Right lobe of liver (tissue), 4 donors: ENCODE data around the gene DVL3.
"Not testable (repeated sequence)": the region's sequence is repeated elsewhere in the genome, so short reads cannot be mapped to it uniquely, and the experiment has no call there.

ENCODE experiments used
- POLR2A ChIP-seq: fragments of 450-650 bp; IDR thresholded peaks from one replicate; pipeline ENCODE4 v1.6.1; 2017; ENCODE audit warnings: antibody characterized with exemption, mild to moderate bottlenecking
- TF ChIP-seq, protein P1 (sequence below), 4 donors: fragments of 200-600 bp in 3 of 4; fragments of 450-650 bp in 1 of 4; IDR thresholded peaks; one replicate each; pipeline versions ENCODE4 v1.5.1 to v1.8.0; 2016 to 2022; ENCODE audit warnings: antibody characterized with exemption in 4 of 4, mild to moderate bottlenecking in 2 of 4
- donor health status: DM: no; HTN: no; CAD: no.
- donor health status: DM: no; HTN: no; CAD: no.
- donor health status: DM: no; HTN: yes; CAD: no.

DNA sequence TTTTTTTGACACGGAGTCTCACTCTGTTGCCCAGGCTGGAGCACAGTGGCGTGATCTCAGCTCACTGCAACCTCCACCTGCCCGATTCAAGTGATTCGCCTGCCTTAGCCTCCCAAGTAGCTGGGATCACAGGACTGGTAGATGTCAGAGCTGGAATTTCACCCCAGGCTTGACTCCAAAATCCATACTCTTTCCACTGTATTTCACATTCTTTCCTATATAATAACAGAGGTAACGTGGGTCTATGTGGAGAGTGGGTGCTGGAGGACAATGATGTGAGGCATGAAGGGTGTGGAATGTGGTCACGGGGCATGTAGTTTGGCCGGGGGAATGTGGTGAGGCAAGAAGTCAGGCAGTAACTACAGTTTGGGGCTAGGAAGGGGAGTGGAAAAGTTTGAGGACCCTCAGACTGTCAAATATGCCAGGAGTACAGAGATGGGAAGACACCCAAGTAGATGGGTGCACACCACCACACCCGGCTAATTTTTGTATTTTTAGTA lies 7.4 kb downstream of the DVL3 start:
- TF ChIP-seq, protein P1, sequence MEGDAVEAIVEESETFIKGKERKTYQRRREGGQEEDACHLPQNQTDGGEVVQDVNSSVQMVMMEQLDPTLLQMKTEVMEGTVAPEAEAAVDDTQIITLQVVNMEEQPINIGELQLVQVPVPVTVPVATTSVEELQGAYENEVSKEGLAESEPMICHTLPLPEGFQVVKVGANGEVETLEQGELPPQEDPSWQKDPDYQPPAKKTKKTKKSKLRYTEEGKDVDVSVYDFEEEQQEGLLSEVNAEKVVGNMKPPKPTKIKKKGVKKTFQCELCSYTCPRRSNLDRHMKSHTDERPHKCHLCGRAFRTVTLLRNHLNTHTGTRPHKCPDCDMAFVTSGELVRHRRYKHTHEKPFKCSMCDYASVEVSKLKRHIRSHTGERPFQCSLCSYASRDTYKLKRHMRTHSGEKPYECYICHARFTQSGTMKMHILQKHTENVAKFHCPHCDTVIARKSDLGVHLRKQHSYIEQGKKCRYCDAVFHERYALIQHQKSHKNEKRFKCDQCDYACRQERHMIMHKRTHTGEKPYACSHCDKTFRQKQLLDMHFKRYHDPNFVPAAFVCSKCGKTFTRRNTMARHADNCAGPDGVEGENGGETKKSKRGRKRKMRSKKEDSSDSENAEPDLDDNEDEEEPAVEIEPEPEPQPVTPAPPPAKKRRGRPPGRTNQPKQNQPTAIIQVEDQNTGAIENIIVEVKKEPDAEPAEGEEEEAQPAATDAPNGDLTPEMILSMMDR (IDR thresholded peaks at IDR 0.05), result not testable (repeated sequence)
- TF ChIP-seq POLR2A, result not testable (repeated sequence)
